Endothelial cell of umbilical vein (primary cell): ENCODE data around the gene AFTPH. TPM values are rescaled to one million over a fixed set of nuclear protein-coding genes. Genes with fewer than 3 reads are reported as not detected.

Source experiments
- BruUV-seq: library from RNA; stranded (reverse); fragments of 400-500 nt; replicated peaks from 2 replicates; lab custom pipeline; 2021; lab: Mats Ljungman, UMichigan
- CTCF ChIA-PET: fragments of 300-600, 350-600 bp; sonication (Branson Sonifier 250); formaldehyde crosslinking; loops from one replicate; lab custom pipeline; 2021; ENCODE audit warnings: antibody characterized with exemption, inconsistent platforms; lab: Charles Lee
- POLR2A ChIA-PET: fragments of 300-600, 350-600 bp; sonication (Branson Sonifier 250); formaldehyde crosslinking; loops from one replicate; lab custom pipeline; 2021; ENCODE audit warnings: antibody characterized with exemption, inconsistent platforms; lab: Charles Lee
- DNase-seq: peaks from one replicate; pipeline ENCODE4 v3.0.0-alpha.2; 2011; ENCODE audit warnings: low read depth, low spot score
- FAIRE-seq: peaks from 2 replicates; lab custom pipeline; 2011; peaks lifted over from hg19 to GRCh38; lab: Jason Lieb, UNC
- H2AFZ ChIP-seq: 2 replicates; pipeline ENCODE4 v1.6.0; 2012; ENCODE audit warnings: low read depth, low read length, control low read depth, inconsistent platforms
- H3K27ac ChIP-seq: 2 replicates; pipeline ENCODE4 v1.5.1; 2011; ENCODE audit warnings: low read depth, mild to moderate bottlenecking, control low read depth, low read length, moderate library complexity; ENCODE audit not compliant: insufficient read depth
- H3K27me3 ChIP-seq, 2 experiments: 2 replicates each; pipeline versions ENCODE4 v1.6.0 to v1.6.1; 2011; ENCODE audit warnings: low read length in 2 of 2, mixed read lengths in 1 of 2; ENCODE audit not compliant: control insufficient read depth in 2 of 2, insufficient read depth in 2 of 2
- H3K36me3 ChIP-seq, 2 experiments: 2 replicates in 1 of 2; 3 replicates in 1 of 2; pipeline ENCODE4 v1.5.1; 2011; ENCODE audit warnings: low read length in 2 of 2, mild to moderate bottlenecking in 1 of 2, moderate library complexity in 1 of 2; ENCODE audit not compliant: control insufficient read depth in 2 of 2, insufficient read depth in 2 of 2; ENCODE audit errors: extremely low read depth in 1 of 2
- H3K4me1 ChIP-seq: 3 replicates; pipeline ENCODE4 v1.5.1; 2011; ENCODE audit warnings: mild to moderate bottlenecking, low read length; ENCODE audit not compliant: control insufficient read depth, insufficient read depth; ENCODE audit errors: extremely low read depth
- H3K4me2 ChIP-seq: 2 replicates; pipeline ENCODE4 v1.6.1; 2011; ENCODE audit warnings: low read length, control low read depth, mixed read lengths; ENCODE audit not compliant: insufficient read depth
- H3K4me3 ChIP-seq, 3 experiments: fragments of 200-600 bp in 1 of 3; sonication (generic), shearing (Covaris generic) in 1 of 3; replicated peaks in 1 of 3; 2 replicates each; pipeline ENCODE4 v1.5.1; 2011 to 2016; ENCODE audit warnings: control low read depth in 3 of 3, low read length in 3 of 3, mild to moderate bottlenecking in 2 of 3, inconsistent platforms in 1 of 3, low read depth in 1 of 3, moderate library complexity in 1 of 3; ENCODE audit not compliant: insufficient read depth in 1 of 3
- H3K79me2 ChIP-seq: 2 replicates; pipeline ENCODE4 v1.6.0; 2012; ENCODE audit warnings: low read length, inconsistent platforms; ENCODE audit not compliant: control insufficient read depth, insufficient read depth
- H3K9ac ChIP-seq: replicated peaks from 2 replicates; pipeline ENCODE3; 2011; ENCODE audit warnings: low read length, control low read depth; ENCODE audit not compliant: insufficient read depth; ENCODE audit errors: extremely low read depth
- H3K9me1 ChIP-seq: replicated peaks from 3 replicates; pipeline ENCODE4 v1.6.0; 2011; ENCODE audit warnings: mild to moderate bottlenecking, low read length; ENCODE audit not compliant: control insufficient read depth, insufficient read depth; ENCODE audit errors: extremely low read depth
- H3K9me3 ChIP-seq: replicated peaks from 2 replicates; pipeline ENCODE4 v1.5.1; 2012; ENCODE audit warnings: low read length, inconsistent platforms; ENCODE audit not compliant: control insufficient read depth, insufficient read depth
- H4K20me1 ChIP-seq: replicated peaks from 2 replicates; pipeline ENCODE3; 2011; ENCODE audit warnings: mild to moderate bottlenecking, low read length; ENCODE audit not compliant: control insufficient read depth, insufficient read depth; ENCODE audit errors: extremely low read depth
- EZH2 ChIP-seq: IDR thresholded peaks from 2 replicates; pipeline ENCODE4 v1.6.1; 2012; ENCODE audit warnings: borderline replicate concordance, low read depth, mild to moderate bottlenecking, moderate library complexity, low read length, inconsistent platforms; ENCODE audit not compliant: severe bottlenecking
- FOS ChIP-seq: IDR thresholded peaks from 2 replicates; pipeline ENCODE4 v1.6.1; 2011; ENCODE audit warnings: mild to moderate bottlenecking, low read length, moderate library complexity, borderline replicate concordance; ENCODE audit not compliant: insufficient read depth
- GATA2 ChIP-seq: IDR thresholded peaks from 2 replicates; pipeline ENCODE4 v1.7.0; 2011; ENCODE audit warnings: low read depth, mild to moderate bottlenecking, moderate library complexity, mixed read lengths, low read length; ENCODE audit not compliant: insufficient read length, insufficient read depth
- JUN ChIP-seq: IDR thresholded peaks from 2 replicates; pipeline ENCODE4 v1.6.1; 2011; ENCODE audit warnings: borderline replicate concordance, low read depth; ENCODE audit not compliant: insufficient read length, insufficient read depth
- MAX ChIP-seq: IDR thresholded peaks from 2 replicates; pipeline ENCODE4 v1.6.1; 2011; ENCODE audit not compliant: insufficient read depth, insufficient read length
- MYC ChIP-seq: IDR thresholded peaks from one replicate; pipeline ENCODE4 v1.6.1; 2011; ENCODE audit warnings: mild to moderate bottlenecking, low read depth, low read length
- POLR2A ChIP-seq: IDR thresholded peaks from 2 replicates; pipeline ENCODE4 v1.6.1; 2012; ENCODE audit warnings: low read depth, mild to moderate bottlenecking, control low read depth, low read length
- POLR2AphosphoS5 ChIP-seq: IDR thresholded peaks from 2 replicates; pipeline ENCODE4 v1.6.1; 2012; ENCODE audit warnings: low read depth, mild to moderate bottlenecking, control low read depth, low read length, moderate library complexity; ENCODE audit not compliant: insufficient read depth
- dilution Hi-C: fragments of 300-500 bp; cut with MboI; formaldehyde crosslinking; loops from one replicate; pipeline ENCODE4 v1.15.0; 2019; ENCODE audit warnings: low sequenced_read_pairs; ENCODE audit not compliant: extremely low pct_ligation_motif_present
- intact Hi-C: fragments of 100-400 bp; cut with micrococcal nuclease; formaldehyde crosslinking; loops from one replicate; pipeline ENCODE4 v1.10.0; 2022
- polyA plus RNA-seq, 4 experiments: library from polyadenylated mRNA; depleted of rRNA in 3 of 4; stranded (reverse) in 3 of 4; unstranded in 1 of 4; fragments of >200 nt; gene quantifications; 2 replicates each; pipeline versions ENCODE4 v1.2.1 to v1.2.3, GENCODE V29; 2011 to 2012; ENCODE audit warnings: missing spikeins in 1 of 4
- total RNA-seq: library from RNA; stranded (reverse); gene quantifications from 2 replicates; pipeline ENCODE4 v1.2.3, GENCODE V29; 2021
- TF ChIP-seq, protein P1 (sequence below), 2 donors: IDR thresholded peaks; 1 replicate in 1 of 2; 2 replicates in 1 of 2; pipeline ENCODE4 v1.5.1; 2011; ENCODE audit warnings: low read length in 2 of 2, mild to moderate bottlenecking in 2 of 2, moderate library complexity in 2 of 2, control low read depth in 1 of 2, inconsistent platforms in 1 of 2, low read depth in 1 of 2; ENCODE audit not compliant: insufficient read depth in 1 of 2; ENCODE audit errors: extremely low read depth in 1 of 2

AFTPH gene
- total and polyA plus RNA-seq, 2 donors (not counting 3 experiments of a cell fraction or from before 2014, with no cell fraction given), result 6.9 to 15.3 TPM

GRCh38 chr2:64605991-64606478 is 81.9 kb downstream of the AFTPH start:
- no peak overlapping the region for H3K9ac ChIP-seq
- intact Hi-C loops, result no loop called here
- FAIRE-seq (no peak), DNase-seq (no peak)
- TF ChIP-seq, protein P1, sequence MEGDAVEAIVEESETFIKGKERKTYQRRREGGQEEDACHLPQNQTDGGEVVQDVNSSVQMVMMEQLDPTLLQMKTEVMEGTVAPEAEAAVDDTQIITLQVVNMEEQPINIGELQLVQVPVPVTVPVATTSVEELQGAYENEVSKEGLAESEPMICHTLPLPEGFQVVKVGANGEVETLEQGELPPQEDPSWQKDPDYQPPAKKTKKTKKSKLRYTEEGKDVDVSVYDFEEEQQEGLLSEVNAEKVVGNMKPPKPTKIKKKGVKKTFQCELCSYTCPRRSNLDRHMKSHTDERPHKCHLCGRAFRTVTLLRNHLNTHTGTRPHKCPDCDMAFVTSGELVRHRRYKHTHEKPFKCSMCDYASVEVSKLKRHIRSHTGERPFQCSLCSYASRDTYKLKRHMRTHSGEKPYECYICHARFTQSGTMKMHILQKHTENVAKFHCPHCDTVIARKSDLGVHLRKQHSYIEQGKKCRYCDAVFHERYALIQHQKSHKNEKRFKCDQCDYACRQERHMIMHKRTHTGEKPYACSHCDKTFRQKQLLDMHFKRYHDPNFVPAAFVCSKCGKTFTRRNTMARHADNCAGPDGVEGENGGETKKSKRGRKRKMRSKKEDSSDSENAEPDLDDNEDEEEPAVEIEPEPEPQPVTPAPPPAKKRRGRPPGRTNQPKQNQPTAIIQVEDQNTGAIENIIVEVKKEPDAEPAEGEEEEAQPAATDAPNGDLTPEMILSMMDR (IDR thresholded peaks at IDR 0.05; ENCODE audit: extremely low read depth in 1 of 2, insufficient read depth in 1 of 2, low read depth in 1 of 2, low read length in 2 of 2), result no peak
- no peak for TF ChIP-seq FOS
- TF ChIP-seq EZH2, result no peak
- no peak for TF ChIP-seq POLR2AphosphoS5
- TF ChIP-seq MAX, result no peak
- no peak for TF ChIP-seq POLR2A
- no peak for TF ChIP-seq MYC
- no peak for TF ChIP-seq JUN
- TF ChIP-seq GATA2, result no peak
- H3K4me1 ChIP-seq, result no peaks in the 10 kb centered on the region
- no peak overlapping the region for H3K27ac ChIP-seq
- dilution Hi-C loops, result no loop called here
- BruUV-seq, result no TSS peak
- H3K9me1 ChIP-seq, result no peaks in the 10 kb centered on the region
- no peak overlapping the region for H3K4me2 ChIP-seq
- ChIA-PET CTCF (interaction anchor here (1.1 to 4.9 kb wide), 5 partner anchors 8 to 40 kb away, joined by 5 to 18 read pairs (median 7); no protein-coding TSS in a partner anchor), POLR2A (no interaction called here)
- H4K20me1 ChIP-seq, result no peaks in the 10 kb centered on the region
- no peaks in the 10 kb centered on the region for H3K27me3 ChIP-seq
- H3K79me2 ChIP-seq, result no peaks in the 10 kb centered on the region
- H3K4me3 ChIP-seq, result no peak overlapping the region
- H2AFZ ChIP-seq, result no peak overlapping the region
- H3K9me3 ChIP-seq, result no peaks in the 10 kb centered on the region
- no peaks in the 10 kb centered on the region for H3K36me3 ChIP-seq
